ENCODE measurements around the gene LYPD4.

The LYPD4 gene

DNA sequence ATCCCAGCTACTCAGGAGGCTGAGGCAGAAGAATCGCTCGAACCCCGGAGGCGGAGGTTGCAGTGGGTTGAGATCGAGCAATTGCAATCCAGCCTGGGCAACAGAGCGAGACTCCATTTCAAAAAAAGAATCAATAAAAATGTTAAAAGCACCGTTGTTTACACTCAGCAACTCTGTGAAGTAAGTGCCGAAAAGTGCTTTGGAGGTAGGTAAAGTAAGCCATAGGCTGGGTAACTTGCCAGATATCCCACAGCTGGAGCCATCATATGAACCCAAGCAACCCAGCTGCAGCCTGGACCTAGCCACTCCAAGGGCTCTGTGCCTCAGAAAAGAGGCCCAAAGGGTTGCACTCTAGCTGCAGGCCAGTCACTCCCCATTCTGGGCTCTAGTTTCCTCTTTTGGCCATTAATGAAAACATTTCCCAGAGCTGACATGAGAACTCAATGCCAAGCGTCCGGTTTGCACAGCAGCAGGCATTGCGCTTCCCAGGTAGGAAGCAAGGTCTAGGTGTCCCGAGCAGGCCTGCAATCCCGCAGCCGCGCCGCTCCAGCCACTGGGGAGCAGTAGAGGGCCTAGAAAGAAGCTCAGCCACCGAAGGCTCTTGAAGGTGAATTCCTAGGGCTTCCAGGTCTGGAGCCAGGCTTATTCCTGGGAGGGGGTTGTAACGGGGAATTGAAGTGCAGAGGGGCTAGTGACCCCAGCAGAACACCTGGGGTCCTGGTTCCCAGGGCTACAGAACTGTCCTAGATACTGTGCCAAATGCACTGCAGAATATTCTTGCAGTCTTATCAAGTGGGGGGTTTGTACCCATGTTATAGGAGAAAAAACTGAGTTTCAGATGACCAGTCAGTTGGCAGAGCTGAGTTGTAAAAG, 28.5 kb upstream of the LYPD4 start:
- peak; percentile 64 for DNase-seq

DNA sequence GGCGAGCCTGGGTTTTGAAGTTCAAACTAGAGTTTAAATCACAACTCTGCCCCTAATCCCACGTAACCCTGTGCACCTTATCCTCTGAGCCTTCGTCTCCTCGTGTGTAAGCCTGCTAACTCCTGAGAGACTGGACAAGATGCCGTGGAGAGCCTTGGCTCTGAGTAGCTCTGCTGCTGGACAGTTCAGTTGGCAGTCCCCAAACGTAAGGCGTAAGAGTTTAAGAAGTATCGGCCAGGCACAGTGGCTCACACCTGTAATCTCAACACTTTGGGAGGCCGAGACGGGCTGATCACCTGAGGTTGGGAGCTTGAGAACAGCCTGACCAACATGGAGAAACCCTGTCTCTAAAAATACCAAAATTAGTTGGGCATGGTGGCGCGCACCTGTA, 27.9 kb upstream of the LYPD4 start:
- DNase-seq, result no peak

DNA sequence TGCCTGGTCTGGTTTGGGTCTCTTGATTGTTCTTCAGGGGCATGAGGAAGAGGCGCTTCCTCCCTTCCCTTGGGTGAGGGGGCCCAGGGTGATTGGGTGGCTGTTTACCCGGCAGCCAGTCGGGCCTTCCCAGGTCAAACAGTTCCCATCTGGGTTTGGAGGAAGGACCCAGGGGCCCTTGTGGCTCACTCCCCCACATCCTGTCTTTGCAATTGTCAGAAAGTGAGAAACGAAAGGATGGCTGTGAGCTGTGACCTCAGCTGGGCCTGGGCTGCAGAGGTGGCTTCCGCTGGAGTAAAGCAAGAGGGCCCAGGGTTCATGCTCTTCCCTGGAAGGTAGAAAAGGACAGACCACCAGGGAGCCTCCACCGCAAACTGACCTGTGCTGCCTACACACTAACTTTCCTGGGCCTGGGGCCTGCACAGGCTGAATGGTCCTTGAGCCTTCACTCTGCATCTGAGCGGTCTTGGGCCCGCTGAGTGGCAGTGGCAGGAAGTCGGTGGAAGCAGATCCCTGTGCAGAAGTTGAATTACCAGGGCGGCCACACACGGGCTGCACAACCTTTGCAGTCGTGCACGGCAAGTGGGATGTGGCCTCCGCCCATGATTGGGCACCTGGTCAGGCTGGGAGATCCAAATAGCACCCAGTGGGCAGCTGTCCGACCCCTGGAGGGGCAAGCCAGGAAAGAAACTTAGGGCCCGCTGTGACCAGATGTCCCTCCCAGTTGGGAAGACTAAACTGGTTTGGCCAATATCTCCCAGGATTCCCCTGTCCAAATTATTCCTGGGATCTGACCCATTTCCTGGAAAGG, 27.3 kb upstream of the LYPD4 start:
- DNase-seq, result peak; percentile 46

DNA sequence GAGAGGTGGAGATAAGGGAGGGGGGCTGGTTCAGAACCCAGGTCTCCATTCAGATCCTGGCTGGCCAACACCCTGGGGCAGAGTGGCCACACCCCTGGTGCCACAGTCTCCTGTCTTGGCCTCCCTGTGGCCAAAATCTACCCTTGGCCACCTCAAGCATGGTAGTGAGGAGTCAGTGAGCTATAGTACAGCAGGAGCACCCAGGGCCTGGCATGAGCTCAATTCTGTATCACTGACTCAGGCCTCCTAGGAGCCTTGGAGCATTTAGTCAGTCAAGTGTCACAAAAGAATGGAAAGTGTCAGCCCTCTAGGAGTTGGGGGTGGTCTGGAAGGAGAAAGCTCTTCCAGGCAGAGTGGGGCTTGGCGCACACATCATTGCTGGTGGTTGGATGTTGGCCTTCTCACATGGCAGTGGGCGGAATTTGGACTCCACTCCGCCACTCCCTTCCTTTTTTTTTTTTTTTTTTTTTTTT, 26.0 kb upstream of the LYPD4 start:
- DNase-seq, result no peak

DNA sequence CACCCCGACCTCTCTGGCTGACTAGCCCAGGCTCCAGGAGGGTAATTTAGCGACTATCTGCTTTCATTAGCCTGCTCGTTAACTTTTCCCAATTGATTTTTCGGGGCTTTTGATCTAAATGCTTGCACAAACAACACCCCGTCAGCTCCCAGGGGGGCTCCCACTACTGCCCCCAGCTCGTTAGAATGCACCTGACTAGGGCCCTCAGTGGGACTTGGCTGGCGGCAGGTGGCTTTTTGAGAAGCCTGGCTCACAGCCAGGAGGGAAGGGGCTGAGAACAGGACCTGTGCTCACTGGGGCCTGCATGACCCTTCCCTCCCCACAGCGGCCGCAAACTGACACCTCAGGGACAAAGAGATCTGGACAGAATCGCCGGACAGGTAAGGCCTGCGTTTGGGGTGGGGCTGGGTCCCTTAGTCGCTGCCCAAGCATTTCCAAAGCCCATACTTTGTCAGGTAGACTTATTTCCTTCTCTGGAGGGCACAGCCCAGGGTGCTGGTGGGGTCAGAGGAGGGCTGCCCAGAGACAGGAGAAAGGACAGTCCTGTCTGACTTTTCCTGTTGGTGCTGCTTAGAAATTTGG, 25.0 kb upstream of the LYPD4 start:
- DNase-seq, result no peak

DNA sequence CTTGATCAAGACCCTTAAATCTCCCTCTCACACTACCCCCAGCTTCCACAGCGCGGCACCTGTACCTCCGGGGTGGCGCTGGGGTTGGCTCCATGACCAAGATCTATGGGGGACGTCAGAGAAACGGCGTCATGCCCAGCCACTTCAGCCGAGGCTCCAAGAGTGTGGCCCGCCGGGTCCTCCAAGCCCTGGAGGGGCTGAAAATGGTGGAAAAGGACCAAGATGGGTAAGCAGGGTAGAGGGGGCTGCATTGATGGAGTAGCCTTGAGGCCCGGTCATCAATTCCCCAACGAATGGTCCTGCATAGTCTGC, 24.5 kb upstream of the LYPD4 start:
- DNase-seq, result no peak

DNA sequence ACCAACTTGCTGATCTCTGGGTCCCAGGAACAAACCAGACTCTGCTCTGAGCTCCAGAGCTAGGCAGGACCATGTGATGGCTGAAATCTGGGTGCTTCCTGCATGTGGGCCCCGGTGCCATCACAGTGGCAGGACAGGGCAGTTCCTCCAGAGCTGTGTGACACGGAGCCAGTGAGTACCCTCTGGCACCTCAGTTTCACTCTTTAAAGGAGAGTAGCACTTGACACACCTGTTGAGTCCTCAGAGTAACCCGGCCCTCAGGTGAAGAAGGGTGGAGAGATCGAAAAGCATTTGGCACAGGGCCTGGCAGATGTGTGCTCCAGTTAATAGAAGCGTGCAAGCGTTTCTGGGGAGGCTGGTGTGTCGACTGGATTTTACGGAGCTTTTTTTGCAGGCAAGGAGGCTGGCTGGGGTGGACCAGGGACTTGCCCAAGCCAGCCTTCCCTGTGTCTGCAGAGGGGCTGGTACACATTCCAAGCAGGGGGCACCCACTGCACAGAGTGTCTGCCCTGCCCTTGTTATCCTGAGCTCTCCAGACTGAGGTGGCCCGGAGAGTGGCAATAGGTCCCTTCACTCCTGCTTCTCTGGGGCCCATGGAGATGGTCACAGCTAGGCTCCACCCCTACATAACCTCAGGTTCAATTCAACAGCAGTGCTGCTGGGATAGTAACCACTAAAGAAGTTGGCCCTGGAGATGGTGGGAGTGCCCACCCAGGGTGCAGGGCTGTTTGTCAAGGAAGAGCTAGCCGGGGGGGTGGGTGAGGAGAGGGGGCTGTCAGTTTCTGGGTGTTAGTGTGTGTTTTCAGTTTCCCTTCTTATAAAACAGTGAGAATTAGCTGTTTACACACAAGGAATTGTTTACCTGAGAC, 23.9 kb upstream of the LYPD4 start:
- no peak for DNase-seq

DNA sequence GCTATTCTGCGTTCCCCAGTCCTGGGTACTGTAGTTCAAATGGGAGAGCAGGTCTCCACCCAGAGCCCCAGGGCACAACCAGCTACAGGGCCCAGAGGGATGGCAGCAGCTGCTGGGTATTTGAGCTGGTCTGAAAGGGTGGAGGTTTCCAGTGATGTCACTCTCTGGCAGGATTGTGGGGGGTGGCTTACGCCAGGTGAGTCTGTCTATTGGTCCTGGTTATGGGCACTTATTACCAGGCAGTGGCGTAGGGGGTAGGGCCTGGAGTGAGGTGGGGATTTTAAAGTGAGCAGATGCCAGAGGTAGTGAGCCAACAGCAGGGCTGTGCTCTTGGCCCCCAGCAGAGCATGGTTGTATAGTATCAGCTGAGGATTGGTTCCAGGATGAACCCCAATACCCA, 21.8 kb upstream of the LYPD4 start:
- no peak for DNase-seq

DNA sequence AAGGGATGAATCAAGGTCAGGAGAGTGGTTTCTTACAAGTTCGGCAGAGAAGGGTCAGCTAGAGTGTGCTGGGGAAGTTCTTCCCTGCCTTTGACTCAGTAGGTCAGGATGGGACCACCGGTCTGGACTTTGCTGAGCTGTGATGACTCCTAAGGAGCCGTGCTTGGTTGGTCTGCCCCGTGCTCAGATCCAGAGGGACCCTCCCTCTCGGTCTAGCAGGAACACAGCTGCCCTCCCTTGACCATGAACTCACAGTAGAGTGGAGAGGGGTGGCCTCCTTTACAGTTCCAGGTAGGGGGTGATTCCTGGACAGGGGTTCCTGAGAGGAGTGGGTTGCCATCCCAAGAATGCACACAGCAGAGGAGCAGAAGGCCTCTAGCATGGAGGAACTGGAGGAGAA, 19.9 kb upstream of the LYPD4 start:
- no peak for DNase-seq

DNA sequence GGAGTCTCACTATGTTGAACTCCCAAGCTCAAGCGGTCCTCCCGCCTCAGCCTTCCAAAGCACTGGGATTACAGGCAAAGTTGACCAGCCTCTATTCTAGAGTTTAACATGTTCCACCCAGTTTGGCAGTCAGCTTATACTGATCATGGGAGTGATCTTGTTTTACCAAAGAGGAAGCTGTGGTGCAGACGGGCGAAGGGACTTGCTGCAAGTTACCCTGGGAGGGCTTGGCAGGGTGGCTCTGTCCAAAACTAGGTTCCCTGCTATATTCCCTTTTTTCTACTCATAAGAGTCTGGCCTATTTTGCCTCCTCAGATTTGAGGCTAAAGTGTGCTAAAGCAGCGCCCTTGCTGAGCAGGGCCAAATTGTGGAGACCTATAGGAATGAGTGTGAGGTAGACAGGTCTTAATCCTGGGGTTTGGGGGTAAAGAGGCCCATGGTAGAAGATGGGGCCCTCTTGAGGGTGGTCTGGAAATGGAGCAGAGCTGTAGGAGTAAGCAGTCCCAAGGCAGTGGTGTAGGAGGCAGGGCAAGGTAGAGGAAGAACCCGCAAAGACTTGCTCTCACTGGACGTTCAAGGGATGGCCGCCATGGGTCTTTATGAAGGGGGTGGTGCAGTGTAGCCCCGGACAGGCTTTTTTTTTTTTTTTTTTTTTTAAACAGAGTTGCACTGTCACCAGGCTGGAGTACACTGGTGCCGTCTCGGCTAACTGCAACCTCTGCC, 18.9 kb upstream of the LYPD4 start:
- no peak for DNase-seq

DNA sequence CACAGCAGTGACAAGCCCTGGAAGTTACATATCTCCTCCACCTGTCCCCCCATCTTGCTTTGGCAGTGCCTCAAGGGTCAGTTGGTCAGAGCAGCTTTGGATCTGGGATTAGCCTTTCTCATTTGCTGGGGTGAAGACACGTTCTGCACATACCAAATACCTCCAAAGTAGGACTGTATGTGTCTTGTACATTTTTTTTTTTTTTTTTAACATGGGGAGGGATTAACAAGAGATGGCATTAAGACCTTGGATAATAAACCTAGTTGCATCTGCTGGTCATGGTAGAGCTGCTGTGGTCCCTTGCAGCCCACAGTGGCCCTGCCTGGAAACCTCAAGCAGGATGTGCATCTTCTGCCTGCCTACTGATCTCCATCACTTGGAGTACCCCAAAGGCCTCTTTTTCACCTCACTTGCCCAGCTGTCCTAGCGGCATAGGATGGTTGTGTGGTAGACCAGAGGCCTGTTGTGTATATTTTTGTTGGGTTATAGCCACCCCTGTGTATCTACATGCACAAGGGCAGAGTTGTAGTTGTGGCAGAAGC, 18.0 kb upstream of the LYPD4 start:
- DNase-seq, result no peak

DNA sequence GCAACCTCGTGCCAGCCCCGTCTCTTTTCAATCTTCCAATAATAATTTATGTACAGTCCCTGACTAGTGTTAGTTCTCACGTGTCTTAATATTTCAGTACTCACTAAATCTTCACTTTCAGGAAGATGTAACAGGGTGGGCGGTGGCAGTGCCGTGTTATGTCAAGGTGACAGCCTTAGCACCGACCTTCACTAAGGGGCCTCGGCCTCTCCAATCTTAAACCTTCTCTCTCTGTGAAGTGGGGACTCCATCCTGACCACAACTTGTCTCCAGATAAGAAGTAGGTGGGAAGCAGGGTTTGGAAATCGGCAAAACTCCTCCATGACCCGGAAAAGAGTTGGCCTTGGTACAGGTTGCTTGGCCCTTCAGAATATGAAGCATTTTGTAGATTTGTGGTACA, 17.4 kb upstream of the LYPD4 start:
- DNase-seq, result no peak

DNA sequence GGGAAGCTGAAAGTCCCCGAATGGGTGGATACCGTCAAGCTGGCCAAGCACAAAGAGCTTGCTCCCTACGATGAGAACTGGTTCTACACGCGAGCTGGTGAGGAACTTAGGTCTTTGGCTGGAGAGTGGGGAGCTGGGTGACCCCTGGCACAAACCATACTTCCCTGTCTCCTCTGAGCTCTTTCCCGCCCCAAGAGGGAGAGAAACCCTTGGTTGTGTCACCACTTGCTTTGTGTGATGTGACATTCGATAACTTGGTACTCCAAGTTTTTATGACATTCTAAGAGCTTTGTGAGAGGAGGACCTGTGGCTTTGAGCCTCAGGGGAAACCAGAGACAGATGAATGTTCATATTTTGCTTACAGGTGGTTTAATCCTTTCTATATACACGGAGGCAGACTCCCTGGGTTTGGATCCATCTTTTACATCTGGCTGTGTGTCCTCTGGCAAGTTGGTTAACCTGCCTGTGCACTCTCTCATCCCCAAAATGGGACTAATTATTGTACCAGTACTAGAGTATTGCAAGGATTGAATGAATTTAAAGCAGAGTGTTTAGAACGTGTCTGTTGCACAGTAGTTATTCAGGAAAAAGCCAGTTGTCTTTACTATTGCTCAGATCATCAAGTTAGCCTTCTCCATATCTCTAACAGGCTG, 16.8 kb upstream of the LYPD4 start:
- no peak for DNase-seq

DNA sequence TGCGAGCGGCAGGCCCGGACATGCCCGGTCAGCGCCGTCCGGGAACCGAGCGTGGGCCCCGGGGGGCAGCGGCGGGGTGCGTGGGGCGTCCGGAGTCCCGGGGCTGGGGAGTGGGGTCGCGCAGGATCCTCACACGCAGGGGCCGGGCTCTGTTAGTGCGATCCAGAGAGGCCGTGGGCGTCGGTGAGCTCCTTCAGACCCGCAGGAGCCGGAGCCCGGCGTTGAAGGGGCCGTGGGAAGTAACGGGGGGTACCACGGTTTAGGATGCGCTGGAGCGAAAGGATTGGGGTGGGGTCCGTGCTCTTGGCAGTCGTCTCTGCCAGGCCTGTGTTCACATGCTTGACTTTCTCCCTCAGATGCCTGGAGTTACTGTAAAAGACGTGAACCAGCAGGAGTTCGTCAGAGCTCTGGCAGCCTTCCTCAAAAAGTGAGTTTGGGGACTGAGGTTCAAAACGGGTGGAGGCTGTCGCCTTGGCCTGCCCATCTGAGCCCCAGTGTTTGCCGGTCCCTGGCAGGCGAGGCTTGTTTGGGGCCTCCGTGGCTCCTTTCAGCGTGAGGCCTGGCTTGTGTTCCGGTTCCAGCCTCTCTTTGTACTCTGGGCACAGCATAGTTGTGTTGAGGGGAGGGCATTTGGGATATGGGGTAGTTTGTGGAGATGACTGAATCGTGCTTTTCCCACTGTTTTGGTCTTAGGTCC, 16.1 kb upstream of the LYPD4 start:
- DNase-seq, result no peak

DNA sequence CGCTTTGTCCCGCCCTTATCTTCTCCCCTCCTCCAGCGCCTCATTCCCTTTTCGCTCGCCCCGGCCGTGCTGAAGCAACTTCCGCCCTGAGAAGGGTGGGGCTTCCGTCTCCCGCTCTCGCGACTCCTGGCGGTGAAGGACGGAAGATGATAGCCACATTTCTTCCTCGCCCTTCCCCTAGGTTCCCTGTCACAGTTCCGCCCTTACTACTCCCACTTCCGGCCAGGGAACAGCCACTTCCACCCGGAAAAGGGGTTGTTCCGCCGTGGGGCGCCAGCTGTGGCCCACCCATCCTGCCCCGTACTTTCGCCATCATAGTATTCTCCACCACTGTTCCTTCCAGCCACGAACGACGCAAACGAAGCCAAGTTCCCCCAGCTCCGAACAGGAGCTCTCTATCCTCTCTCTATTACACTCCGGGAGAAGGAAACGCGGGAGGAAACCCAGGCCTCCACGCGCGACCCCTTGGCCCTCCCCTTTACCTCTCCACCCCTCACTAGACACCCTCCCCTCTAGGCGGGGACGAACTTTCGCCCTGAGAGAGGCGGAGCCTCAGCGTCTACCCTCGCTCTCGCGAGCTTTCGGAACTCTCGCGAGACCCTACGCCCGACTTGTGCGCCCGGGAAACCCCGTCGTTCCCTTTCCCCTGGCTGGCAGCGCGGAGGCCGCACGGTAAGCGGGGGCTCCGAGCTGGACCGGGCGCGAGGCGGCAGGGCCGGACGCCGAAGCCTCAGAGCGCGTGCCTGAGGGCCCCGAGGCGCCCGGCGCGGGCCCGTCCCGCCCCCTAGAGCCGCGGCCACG, 15.3 kb upstream of the LYPD4 start, which contains the start of gene RPS19:
Gene RPS19 (plus strand): TSS at position 638 of the 801 bp plus-strand sequence. CDS start 520 bp downstream, outside the sequence.
- peak; percentile 98 for DNase-seq

DNA sequence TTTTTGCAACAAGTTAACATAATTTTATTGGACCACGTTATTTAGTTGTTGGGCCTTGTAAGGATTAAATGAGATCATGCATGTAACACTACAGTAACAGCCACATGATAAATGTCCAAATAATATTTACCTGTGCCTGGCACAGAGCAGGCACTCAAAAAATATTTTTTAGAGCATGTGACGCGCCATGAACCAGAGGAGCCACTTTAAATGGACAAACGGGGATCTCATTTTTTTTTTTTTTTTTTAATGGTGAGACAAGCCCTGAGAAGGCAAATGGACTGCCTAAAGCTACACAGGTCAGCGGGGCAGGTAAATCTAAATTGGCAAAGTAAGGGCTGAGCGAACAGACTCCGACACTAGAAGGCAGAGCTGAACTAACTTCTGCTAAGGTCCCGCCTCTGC, 14.7 kb upstream of the LYPD4 start:
- DNase-seq, result no peak

DNA sequence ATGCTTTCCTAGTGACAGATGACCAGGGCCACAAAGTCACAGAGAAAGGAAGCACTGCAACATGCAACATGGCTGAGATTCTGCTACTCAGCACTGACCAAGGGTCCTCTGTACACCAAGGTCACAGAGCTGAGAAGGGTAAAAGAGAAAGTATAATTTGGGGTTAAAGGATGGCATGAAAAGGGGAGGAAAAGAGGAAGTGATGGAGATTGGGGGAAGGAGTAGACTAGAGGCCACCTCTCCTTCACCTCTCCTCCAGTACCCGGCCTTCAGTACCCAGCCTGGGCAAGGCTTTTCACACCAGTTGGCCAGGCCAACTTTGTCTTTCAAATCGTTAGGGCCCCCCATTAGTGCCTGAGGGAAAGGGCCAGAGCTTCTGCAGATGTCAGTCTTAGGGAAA, 9.3 kb upstream of the LYPD4 start:
- DNase-seq, result no peak

DNA sequence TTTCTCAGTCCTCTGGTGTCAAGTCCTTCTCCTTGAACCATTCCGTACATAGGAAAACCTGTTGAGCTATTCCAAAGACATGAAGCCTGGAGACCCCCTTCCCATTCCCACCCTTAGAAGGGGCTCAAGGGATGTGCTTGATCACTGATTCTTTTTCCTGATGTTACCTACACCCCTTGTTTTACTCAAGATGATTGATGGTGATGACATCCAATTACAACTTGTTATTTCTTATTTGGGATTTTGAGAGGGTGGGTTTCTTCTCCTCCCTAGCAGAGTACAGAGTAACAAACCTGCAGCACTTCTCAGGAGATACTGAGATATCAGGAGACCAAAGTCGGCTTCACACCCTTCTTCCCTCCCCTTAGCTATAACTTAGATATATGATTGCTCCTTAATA, 8.9 kb upstream of the LYPD4 start:
- DNase-seq, result no peak

DNA sequence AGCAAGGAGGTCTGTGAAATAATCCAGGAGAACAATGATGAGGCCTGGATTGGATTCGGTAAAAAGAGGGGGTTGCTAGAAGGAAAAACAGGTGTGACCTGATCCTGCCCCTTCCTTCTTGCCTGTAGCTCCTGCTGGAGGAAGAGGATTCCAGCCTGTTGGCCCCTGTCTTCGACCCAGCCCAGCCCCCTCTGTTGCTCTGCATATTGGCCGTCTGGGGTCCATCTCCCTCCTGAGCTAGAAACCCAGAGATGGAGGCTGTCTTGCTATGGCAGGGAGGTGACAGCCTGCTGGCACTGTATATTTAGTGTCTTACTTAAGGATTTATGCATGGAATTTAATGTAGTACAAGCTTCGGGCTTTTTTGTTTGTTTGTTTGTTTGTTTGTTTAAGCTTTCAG, 7.0 kb upstream of the LYPD4 start:
- no peak for DNase-seq

DNA sequence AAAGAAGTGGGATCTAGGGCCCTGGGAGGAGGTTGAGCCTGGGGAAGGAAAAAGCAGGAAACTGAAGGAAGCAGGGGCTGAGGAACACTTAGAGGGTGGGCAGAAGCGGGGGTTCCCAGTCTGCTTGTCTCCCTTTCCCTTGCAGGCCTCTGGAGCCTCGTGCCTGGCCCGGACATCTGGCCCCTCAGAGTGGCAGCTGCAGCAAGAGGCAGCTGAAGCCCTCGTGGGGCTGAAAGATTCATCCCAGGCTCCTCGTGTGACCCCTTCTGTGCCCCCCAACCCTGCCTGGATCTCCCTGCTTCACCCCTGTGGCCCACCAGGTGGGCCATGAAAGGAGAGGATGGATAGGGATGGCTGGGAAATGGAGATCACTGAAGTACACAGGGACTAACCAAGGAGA, 5.9 kb upstream of the LYPD4 start:
- no peak for DNase-seq

All from T-helper 9 cell (primary cell).